HEK293 (cell line): ENCODE data around the gene HS6ST3.

ENCODE experiments used
- CTCF ChIP-seq: fragments of 450-650 bp; formaldehyde crosslinking; IDR thresholded peaks from 2 replicates; pipeline ENCODE4 v1.5.1; 2016; ENCODE audit warnings: missing biosample characterization, missing genetic modification characterization
- INSM2 ChIP-seq: fragments of 450-650 bp; formaldehyde crosslinking; IDR thresholded peaks from 2 replicates; pipeline ENCODE4 v1.5.1; 2016; ENCODE audit warnings: missing biosample characterization, missing genetic modification characterization
- ZBTB10 ChIP-seq: fragments of 450-650 bp; formaldehyde crosslinking; IDR thresholded peaks from 2 replicates; pipeline ENCODE4 v1.5.1; 2016; ENCODE audit warnings: missing biosample characterization, missing genetic modification characterization
- ZBTB20 ChIP-seq: fragments of 450-650 bp; formaldehyde crosslinking; IDR thresholded peaks from 2 replicates; pipeline ENCODE4 v1.5.1; 2016; ENCODE audit warnings: missing biosample characterization, missing genetic modification characterization
- ZNF132 ChIP-seq: fragments of 450-650 bp; formaldehyde crosslinking; IDR thresholded peaks from 2 replicates; pipeline ENCODE4 v1.5.1; 2017; ENCODE audit warnings: missing biosample characterization, missing genetic modification characterization, borderline replicate concordance
- ZNF174 ChIP-seq: fragments of 450-650 bp; formaldehyde crosslinking; IDR thresholded peaks from 2 replicates; pipeline ENCODE4 v1.5.0; 2017; ENCODE audit warnings: missing biosample characterization, mild to moderate bottlenecking, missing genetic modification characterization
- ZNF324 ChIP-seq: fragments of 450-650 bp; formaldehyde crosslinking; IDR thresholded peaks from 2 replicates; pipeline ENCODE4 v1.5.1; 2016; ENCODE audit warnings: missing biosample characterization, missing genetic modification characterization
- ZNF416 ChIP-seq: fragments of 450-650 bp; formaldehyde crosslinking; IDR thresholded peaks from 2 replicates; pipeline ENCODE4 v1.5.1; 2016; ENCODE audit warnings: missing biosample characterization, missing genetic modification characterization
- ZNF473 ChIP-seq: fragments of 450-650 bp; formaldehyde crosslinking; IDR thresholded peaks from 2 replicates; pipeline ENCODE4 v1.5.1; 2017; ENCODE audit warnings: missing biosample characterization, missing genetic modification characterization
- ZNF639 ChIP-seq: fragments of 450-650 bp; formaldehyde crosslinking; IDR thresholded peaks from 2 replicates; pipeline ENCODE4 v1.5.1; 2016; ENCODE audit warnings: missing biosample characterization, missing genetic modification characterization

- TF ChIP-seq CTCF (tag by site-specific recombination) (no peak), ZNF174 (tag by site-specific recombination) (no peak), ZNF132 (tag by site-specific recombination) (no peak), ZNF639 (tag by site-specific recombination) (no peak), ZBTB20 (tag by site-specific recombination) (no peak), ZNF416 (tag by site-specific recombination) (no peak), ZNF324 (no peak), ZNF473 (tag by site-specific recombination) (no peak), ZBTB10 (no peak), INSM2 (tag by site-specific recombination) (no peak)
Observed at GRCh38 chr13:96112936-96113335, 23.0 kb downstream of the HS6ST3 start.
